Fibroblast of lung (primary cell): ENCODE measurements around the gene ZBTB22. TPM values are rescaled to one million over a fixed set of nuclear protein-coding genes. Genes with fewer than 3 reads are reported as not detected.

Source experiments
- DNase-seq, 2 donors: peaks; one replicate each; pipeline versions ENCODE4 v3.0.0 to v3.0.0-alpha.2; 2010; ENCODE audit warnings: low read depth in 2 of 2
- H2AFZ ChIP-seq: 2 replicates; pipeline ENCODE4 v1.5.1; 2012; ENCODE audit warnings: low read length, control low read depth, inconsistent platforms
- H3K27ac ChIP-seq: 2 replicates; pipeline ENCODE4 v1.5.1; 2011; ENCODE audit warnings: low read length, control low read depth; ENCODE audit not compliant: insufficient read depth
- H3K27me3 ChIP-seq: 2 replicates; pipeline ENCODE4 v1.5.1; 2011; ENCODE audit warnings: mild to moderate bottlenecking, low read length; ENCODE audit not compliant: control insufficient read depth, insufficient read depth
- H3K36me3 ChIP-seq: 2 replicates; pipeline ENCODE4 v1.5.1; 2011; ENCODE audit warnings: low read length; ENCODE audit not compliant: control insufficient read depth, insufficient read depth
- H3K4me1 ChIP-seq: 2 replicates; pipeline ENCODE4 v1.5.1; 2011; ENCODE audit warnings: low read length; ENCODE audit not compliant: control insufficient read depth, insufficient read depth; ENCODE audit errors: extremely low read depth
- H3K4me2 ChIP-seq: 2 replicates; pipeline ENCODE4 v1.5.1; 2011; ENCODE audit warnings: low read length, control low read depth; ENCODE audit not compliant: insufficient read depth; ENCODE audit errors: extremely low read depth
- H3K4me3 ChIP-seq, 4 experiments: fragments of 200-600 bp in 1 of 4; sonication (generic) in 1 of 4; replicated peaks in 1 of 4; 2 replicates each; pipeline ENCODE4 v1.5.1; 2011 to 2016; ENCODE audit warnings: low read length in 4 of 4, low read depth in 3 of 4, mild to moderate bottlenecking in 3 of 4, control low read depth in 2 of 4, inconsistent platforms in 1 of 4, mixed read lengths in 1 of 4; ENCODE audit not compliant: insufficient read depth in 1 of 4; ENCODE audit errors: control extremely low read depth in 1 of 4
- H3K79me2 ChIP-seq: 2 replicates; pipeline ENCODE4 v1.5.1; 2012; ENCODE audit warnings: mild to moderate bottlenecking, low read length, inconsistent platforms; ENCODE audit not compliant: control insufficient read depth, insufficient read depth
- H3K9ac ChIP-seq: 2 replicates; pipeline ENCODE4 v1.5.1; 2011; ENCODE audit warnings: mild to moderate bottlenecking, low read length, control low read depth; ENCODE audit not compliant: insufficient read depth
- H3K9me3 ChIP-seq: 2 replicates; pipeline ENCODE4 v1.5.1; 2012; ENCODE audit warnings: low read depth, low read length; ENCODE audit not compliant: control insufficient read depth, insufficient read depth
- H4K20me1 ChIP-seq: 2 replicates; pipeline ENCODE4 v1.5.1; 2011; ENCODE audit warnings: low read length; ENCODE audit not compliant: control insufficient read depth, insufficient read depth; ENCODE audit errors: extremely low read depth
- EZH2 ChIP-seq: IDR thresholded peaks from 2 replicates; pipeline ENCODE4 v1.5.1; 2012; ENCODE audit warnings: low read length, control low read depth, mild to moderate bottlenecking; ENCODE audit errors: missing control alignments
- polyA plus RNA-seq, 2 donors: library from polyadenylated mRNA; depleted of rRNA in 1 of 2; stranded (reverse) in 1 of 2; unstranded in 1 of 2; fragments of >200 nt; gene quantifications; 2 replicates each; pipeline ENCODE4 v1.2.1, GENCODE V29; 2011 to 2012; ENCODE audit warnings: missing spikeins in 1 of 2
- total RNA-seq: library from RNA; depleted of rRNA; stranded (reverse); fragments of >200 nt; gene quantifications from 2 replicates; pipeline ENCODE4 v1.2.1, GENCODE V29; 2014
- TF ChIP-seq, protein P1 (sequence below), 2 donors: IDR thresholded peaks in 1 of 2; conservative IDR thresholded peaks in 1 of 2; 1 replicate in 1 of 2; 2 replicates in 1 of 2; pipeline ENCODE4 v1.5.1; 2011 to 2012; ENCODE audit warnings: low read length in 2 of 2, control low read depth in 1 of 2, inconsistent platforms in 1 of 2, low read depth in 1 of 2, mild to moderate bottlenecking in 1 of 2

ZBTB22 gene
- total and polyA plus RNA-seq, 2 donors (not counting 1 experiment from before 2014, with no cell fraction given): 8.9 to 31.2 TPM

DNA sequence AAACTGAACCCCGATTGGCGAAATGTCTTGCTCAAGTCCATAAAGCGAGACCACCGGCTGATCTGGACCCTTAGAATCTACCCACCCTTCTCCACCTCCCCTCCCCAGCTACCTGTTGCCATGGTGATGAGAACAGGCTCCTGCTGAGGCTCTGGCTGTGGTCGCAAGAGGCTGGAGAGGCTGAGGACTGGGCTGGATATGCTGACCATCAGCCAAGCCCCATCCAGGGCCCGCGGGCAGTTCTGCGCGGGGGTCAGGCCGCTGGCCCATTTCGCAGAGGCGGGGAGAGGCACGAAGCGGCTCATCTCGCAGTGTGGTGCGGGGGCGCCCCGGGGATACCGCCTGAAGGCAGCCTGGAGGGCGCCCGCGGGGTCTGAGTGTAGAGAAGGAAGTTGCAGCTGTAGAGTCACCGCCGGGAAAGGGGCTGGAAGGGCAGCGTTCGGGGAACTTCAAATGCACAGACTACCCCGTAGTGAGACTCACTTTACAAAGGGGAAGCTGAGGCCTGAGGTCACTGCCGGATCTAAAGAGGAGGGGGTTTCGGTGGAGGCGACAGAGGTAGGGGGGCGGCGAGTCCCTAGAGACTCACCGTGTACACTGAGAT is 4.3 kb downstream of the ZBTB22 start:
- Histone ChIP-seq H3K9me3 (no peaks in the 10 kb centered on the region), H3K4me1 (peaks cover 9% of the 10 kb centered on the region), H4K20me1 (no peaks in the 10 kb centered on the region), H3K36me3 (peaks cover 5% of the 10 kb centered on the region), H3K9ac (peak overlapping the region; percentile 96), H2AFZ (no peak overlapping the region), H3K27me3 (no peaks in the 10 kb centered on the region), H3K4me3 (peak overlapping the region; percentile 70 to 97 (median 89)), H3K79me2 (peaks cover 34% of the 10 kb centered on the region), H3K4me2 (peak overlapping the region; percentile 82), H3K27ac (peak overlapping the region; percentile 98)
- peak; percentile 27 to 36 for DNase-seq
- TF ChIP-seq EZH2: no peak
- TF ChIP-seq, protein P1, sequence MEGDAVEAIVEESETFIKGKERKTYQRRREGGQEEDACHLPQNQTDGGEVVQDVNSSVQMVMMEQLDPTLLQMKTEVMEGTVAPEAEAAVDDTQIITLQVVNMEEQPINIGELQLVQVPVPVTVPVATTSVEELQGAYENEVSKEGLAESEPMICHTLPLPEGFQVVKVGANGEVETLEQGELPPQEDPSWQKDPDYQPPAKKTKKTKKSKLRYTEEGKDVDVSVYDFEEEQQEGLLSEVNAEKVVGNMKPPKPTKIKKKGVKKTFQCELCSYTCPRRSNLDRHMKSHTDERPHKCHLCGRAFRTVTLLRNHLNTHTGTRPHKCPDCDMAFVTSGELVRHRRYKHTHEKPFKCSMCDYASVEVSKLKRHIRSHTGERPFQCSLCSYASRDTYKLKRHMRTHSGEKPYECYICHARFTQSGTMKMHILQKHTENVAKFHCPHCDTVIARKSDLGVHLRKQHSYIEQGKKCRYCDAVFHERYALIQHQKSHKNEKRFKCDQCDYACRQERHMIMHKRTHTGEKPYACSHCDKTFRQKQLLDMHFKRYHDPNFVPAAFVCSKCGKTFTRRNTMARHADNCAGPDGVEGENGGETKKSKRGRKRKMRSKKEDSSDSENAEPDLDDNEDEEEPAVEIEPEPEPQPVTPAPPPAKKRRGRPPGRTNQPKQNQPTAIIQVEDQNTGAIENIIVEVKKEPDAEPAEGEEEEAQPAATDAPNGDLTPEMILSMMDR (conservative IDR thresholded peaks at IDR 0.05 in 1 of 2, IDR thresholded peaks at IDR 0.05 in 1 of 2; ENCODE audit: low read depth in 1 of 2, low read length in 2 of 2): no peak

DNA sequence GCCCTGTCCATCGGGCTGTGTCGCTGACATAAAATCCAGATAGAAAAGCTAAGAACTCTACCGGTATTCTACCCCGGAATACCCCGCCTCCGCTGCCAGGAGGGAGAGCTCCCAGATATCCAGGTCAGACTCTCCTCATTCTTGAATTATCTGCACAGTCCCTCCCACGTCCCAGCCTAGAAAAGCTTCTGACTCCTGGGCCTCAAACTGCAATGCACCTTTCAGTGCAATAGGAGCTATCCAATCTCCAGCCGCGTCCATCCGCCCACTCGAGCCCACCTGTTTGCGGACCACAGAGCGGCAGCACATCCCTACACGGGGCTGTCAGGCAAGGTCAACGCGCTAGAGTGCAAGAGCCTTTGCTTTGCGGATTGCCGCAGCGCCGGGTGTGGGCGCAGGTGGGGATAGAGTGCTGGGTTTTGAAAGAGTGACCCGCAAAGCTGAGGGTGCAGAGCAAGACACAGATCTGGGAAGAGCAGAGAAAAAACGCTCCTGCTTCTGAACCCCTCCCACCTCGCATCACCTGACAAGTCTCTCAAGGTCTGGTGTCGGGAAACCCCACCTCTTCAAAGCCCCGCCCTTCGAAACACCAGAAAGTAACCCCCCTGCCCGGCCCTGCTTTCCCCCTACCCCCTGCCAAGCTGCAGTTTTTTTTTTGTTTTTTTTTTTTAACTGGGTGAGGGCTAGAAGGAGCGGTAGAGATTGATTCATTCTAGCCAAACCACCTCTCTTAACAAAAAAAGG is 5.0 kb downstream of the ZBTB22 start:
- H3K79me2 ChIP-seq: peaks cover 34% of the 10 kb centered on the region

DNA sequence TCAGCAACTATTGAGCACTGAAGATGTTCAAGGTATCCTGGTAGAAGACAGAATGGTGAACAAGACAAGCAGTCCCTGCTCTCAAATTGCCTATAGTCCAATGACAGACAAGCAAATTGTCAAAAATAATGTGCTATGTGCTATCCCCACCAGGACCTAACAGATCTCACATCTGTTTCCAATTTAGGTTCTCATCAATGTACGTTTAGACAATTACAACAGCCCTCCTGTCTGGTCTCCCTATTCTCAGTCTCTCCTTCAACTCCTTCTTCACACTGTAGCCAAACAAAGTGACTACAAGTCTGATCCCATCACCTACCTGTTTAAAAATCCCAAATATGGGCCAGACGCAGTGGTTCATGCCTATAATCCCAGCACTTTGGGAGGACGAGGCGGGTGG is 11.2 kb downstream of the ZBTB22 start:
- Histone ChIP-seq H3K4me3 (no peak overlapping the region), H3K9ac (no peak overlapping the region), H2AFZ (no peak overlapping the region), H3K27me3 (no peaks in the 10 kb centered on the region), H3K79me2 (peaks cover 20% of the 10 kb centered on the region), H3K27ac (no peak overlapping the region), H3K4me2 (no peak overlapping the region), H3K9me3 (no peaks in the 10 kb centered on the region), H3K36me3 (peaks cover 17% of the 10 kb centered on the region), H3K4me1 (no peaks in the 10 kb centered on the region), H4K20me1 (no peaks in the 10 kb centered on the region)
- TF ChIP-seq, protein P1 (conservative IDR thresholded peaks at IDR 0.05 in 1 of 2, IDR thresholded peaks at IDR 0.05 in 1 of 2; ENCODE audit: low read depth in 1 of 2, low read length in 2 of 2): no peak
- no peak for TF ChIP-seq EZH2
- no peak for DNase-seq

More for the DNA sequence above, 5.0 kb downstream of the ZBTB22 start:
- H4K20me1 ChIP-seq: no peaks in the 10 kb centered on the region
- H3K27ac ChIP-seq: peak overlapping the region; percentile 98
- peak overlapping the region; percentile 70 to 97 (median 89) for H3K4me3 ChIP-seq
- no peak overlapping the region for H2AFZ ChIP-seq
- peaks cover 9% of the 10 kb centered on the region for H3K4me1 ChIP-seq
- H3K9ac ChIP-seq: peak overlapping the region; percentile 96
- peak overlapping the region; percentile 82 for H3K4me2 ChIP-seq
- H3K9me3 ChIP-seq: no peaks in the 10 kb centered on the region
- H3K27me3 ChIP-seq: no peaks in the 10 kb centered on the region
- DNase-seq: peak; percentile 57 to 80
- TF ChIP-seq, protein P1 (conservative IDR thresholded peaks at IDR 0.05 in 1 of 2, IDR thresholded peaks at IDR 0.05 in 1 of 2; ENCODE audit: low read depth in 1 of 2, low read length in 2 of 2): peak in 1 of 2 donors; percentile 6
- TF ChIP-seq EZH2: no peak
- peaks cover 5% of the 10 kb centered on the region for H3K36me3 ChIP-seq
